NCI-H2081 treated with DMSO at 0.1 percent for 48 hours (cell line): ENCODE results near the gene LRRC3.
"Not testable (repeated sequence)": the region's sequence is repeated elsewhere in the genome, so short reads cannot be mapped to it uniquely, and the experiment has no call there.

Experiments used
- DNase-seq: peaks from one replicate; lab custom pipeline; 2025; lab: John Stamatoyannopoulos, UW

LRRC3 gene, protein sequence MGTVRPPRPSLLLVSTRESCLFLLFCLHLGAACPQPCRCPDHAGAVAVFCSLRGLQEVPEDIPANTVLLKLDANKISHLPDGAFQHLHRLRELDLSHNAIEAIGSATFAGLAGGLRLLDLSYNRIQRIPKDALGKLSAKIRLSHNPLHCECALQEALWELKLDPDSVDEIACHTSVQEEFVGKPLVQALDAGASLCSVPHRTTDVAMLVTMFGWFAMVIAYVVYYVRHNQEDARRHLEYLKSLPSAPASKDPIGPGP

DNA sequence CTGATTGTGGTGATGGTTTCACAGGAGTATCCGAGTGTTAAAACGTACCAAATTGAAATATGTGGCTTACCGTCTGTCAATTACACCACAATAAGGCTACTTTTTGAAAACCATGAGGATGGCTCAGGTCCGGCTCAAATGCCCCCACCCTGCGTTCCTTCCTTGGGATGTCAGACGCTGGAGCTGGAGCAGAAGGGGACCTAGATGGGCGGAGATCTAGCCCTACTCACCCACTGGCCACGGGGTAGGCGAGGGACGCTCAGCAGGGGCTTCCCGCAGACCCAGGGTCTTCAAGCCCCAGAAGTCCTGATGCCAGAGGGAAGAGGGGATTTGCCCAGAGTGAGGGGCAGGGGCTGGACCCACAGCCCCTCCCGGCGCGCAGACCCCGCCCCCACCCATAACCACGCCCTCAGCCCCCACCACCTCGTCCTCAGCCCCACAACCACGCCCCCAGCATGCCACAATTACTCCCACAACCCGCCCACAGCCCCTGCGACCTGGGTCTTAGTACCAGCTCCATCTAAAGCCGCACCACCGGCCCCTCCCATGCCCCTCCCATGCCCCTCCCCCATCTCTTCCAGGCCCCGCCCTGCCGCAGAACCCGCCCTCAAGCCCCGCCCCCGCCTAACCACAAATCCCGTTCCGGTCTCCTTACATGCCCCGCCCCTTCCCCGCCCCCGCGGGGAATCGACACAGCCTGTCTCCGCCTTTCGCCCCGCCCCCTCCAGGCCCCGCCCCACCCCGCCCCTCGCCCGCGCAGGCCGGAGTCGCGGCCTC is at the start of gene LRRC3:
TSS of gene LRRC3 (plus strand) at position 764 of the 777 bp plus-strand sequence. CDS start 1,135 bp downstream, outside the sequence.
- DNase-seq, result no peak

DNA sequence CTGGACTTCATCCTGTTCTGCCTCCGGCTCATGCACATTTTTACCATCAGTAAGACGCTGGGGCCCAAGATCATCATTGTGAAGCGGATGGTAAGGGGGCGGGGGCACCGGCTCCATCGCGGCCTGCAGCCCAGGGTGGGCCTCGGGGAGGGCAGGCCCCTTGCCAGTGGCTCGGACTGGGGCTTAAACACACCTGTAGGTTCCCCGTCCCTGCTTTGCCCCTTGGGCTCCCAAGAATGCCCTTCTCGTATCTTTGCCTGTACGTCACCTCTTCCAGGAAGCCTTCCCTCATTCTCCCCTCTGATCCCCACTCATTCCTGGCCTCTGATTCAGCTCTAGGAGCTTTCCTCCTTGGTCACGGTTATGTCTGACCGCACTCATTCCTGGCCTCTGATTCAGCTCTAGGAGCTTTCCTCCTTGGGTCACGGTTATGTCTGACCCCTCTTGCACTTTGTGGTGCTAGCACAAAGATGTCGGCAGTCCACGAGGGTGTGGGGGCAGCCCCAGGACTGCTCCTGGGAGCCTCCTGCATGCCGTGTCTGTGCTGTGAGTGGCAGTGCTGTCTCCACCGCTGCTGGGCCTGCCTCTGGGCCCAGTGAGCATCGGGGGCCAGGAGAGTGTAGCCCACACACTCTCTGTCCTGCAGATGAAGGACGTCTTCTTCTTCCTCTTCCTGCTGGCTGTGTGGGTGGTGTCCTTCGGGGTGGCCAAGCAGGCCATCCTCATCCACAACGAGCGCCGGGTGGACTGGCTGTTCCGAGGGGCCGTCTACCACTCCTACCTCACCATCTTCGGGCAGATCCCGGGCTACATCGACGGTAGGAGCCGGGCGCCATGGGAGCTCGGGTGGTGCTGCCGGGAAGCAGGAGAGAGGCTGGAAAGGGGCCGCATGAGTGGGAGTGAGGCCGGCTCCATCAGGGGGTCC is 49.1 kb upstream of the LRRC3 start:
- DNase-seq, result no peak

DNA sequence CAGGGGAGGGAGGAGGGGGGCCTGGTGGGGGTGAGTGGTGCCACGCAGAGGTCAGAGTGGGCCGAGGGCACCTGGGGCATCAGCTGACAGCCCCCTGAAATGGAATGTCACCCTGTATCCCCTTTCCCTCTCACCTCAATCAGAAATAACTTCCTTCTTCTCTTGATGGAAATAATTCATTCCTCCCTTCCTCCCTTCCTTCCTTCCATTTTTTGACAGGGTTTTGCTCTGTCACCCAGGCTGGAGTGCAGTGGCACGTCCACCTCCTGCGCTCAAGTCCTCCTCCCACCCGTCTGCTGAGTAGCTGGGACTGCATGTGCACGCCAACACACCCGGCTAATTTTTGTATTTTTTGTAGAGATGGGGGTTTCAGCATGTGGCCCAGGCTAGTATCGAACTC is 48.4 kb upstream of the LRRC3 start:
- no peak for DNase-seq

DNA sequence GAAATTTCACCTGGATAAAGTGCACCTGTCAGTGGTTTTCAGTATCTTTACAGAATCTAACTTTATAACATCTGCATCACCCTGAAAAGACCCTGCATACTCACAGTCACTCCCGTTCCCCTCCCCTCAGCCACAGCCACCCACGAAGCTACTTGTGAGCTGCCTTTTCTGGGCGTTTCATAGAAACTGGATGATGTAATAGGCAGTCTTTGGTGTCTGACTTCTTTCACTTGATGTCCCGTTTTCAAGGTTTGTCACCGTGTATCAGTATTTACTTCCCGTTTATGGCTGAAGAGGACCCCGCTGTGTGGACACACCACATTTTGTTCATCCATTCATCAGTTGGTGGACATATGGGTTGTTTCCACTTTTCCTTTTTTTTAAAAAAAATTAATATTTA is 47.8 kb upstream of the LRRC3 start:
- no peak for DNase-seq

DNA sequence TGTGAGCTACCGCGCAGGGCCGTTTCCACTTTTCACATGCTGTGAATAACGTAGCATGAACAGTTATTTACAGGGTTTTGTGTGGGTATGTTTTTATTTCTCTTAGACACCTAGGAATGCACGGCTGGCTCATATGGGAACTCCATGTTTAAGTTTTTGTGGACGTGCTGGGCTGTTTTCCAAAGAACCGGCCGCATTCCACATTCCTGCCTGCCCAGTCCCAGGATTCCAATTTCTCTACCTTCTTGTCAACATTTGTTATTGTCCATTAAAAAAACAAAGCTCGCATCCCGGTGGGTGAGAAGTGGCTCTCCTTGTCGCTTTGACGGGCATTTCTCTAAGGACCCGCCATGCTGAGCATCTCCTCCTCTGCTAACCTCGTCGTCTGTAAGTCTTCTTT is 47.1 kb upstream of the LRRC3 start:
- no peak for DNase-seq

DNA sequence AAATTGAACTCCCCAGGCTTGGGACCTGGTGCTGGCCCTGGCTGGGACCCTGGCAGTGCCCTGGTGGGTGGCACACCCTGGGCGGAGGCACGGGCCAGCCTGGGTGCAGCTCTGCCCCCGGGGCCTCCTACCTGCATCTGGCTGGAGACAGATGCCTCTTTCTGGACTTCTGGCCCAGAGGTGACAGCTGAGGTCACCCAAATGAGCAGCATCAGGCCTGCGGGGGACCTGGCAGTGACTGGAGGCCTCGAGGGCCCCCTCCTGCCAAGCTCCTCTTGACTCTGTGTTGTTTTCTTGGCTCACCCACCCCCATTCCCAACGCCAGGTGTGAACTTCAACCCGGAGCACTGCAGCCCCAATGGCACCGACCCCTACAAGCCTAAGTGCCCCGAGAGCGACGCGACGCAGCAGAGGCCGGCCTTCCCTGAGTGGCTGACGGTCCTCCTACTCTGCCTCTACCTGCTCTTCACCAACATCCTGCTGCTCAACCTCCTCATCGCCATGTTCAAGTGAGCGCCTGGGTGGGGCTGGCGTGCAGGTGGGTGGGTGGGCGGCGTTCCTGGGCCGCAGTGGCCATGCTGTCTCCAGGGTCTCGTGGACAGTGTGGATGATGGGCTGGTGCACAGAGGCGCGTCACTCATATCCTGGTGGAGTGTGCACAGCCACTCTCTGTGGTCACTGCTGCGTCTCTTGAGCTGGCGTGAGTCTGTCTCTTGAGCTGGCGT is 41.6 kb upstream of the LRRC3 start:
- no peak for DNase-seq

DNA sequence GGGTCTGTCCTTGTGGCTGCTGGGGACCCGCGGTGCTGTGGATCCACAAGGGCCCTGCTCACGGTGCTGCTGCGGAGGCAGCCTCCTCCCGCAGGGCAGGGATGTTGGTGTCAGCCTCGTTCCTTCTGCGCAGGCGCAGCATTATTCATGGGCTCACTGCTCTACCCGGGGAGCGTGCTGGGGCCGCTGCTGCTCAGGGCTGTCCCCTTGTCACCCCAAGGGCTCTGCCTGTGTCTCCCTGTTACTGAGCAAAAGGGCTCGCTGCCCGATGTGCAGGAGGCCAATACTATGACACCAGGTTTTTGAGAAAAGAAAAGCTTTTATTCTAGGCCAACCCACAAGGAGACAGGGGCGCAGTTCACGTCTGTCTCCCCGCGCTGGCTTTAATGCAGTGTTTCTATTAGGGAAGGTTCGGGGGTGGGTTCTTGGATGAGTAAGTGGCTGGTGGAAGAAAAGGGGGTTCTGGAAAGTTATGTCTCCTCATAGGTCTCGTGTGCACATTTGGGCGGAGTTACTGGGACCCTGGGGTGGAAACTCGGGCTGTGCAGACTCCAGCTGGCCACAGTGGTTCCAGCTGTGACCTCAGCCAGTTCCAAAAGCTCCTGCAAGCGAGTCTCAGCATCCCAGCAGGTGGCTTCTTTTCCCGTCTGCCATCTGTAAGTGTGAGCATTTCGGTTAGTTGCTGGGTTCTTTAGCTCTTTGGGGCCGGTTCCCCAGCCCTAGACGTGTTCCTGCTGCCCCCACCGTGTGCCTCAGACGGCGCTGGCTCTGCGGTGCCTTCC is 40.8 kb upstream of the LRRC3 start:
- no peak for DNase-seq

DNA sequence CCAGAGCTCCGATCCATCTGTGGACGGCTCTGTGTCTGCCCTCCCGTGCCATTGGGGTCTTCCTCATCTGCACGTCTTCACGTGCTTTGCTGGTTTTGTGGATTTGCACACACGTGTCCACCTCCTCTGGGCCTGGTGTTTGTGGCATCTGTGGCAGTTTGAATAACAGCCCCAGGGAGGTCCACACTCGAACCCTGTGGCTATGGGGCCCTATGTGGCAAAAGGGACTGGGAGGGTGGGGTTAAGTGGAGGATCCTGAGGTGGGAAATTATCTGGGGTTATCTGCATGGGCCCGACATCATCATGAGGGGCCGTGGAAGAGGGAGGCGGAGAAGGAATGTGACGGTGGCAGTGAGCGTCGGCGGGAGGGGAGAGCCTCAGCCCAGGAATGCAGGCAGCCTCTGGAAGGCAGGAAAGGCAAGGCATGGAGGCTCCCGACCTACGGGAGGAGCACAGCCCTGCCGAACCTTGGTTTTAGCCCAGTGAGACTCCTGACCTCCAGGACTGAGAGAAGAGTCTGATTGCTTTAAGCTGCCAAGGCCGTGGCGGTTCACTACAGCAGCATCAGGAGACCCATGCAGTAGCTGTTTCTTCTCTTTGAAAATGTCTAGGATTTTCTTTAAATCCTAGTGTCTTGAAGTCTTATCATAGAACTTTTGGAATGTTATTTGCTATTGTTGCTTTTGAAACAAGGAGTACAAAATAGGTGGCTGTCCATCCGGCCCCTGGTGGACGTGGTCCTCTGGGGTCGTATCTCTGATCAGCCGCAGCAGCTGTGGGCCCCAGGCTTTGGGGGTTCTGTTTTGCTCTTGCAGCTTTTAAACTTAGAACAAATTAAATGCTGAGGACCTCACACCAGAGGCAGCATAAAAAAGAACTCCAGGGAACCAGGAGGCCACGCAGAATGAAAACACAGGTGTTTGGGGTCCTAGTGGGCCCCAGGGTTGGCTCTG is 40.0 kb upstream of the LRRC3 start:
- no peak for DNase-seq

DNA sequence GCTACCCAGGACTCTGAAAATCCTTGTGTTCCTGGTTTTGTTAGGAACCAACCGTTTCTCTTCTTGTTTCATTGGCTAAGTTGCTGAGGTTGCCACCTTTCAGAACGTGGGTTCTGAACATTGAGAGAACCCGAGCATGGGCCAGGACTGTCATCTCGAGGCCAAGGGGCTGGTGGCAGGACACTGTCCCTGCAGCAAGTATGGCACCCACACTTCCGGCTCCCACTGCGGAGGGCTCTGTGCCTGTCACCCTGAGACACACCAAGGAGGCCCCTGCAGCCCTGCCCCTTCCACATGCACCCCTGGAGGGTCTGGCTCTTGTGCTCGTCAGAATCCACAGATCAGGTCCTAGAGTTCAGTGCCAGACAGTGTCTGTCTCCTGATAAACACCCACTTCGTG is 39.1 kb upstream of the LRRC3 start:
- no peak for DNase-seq

DNA sequence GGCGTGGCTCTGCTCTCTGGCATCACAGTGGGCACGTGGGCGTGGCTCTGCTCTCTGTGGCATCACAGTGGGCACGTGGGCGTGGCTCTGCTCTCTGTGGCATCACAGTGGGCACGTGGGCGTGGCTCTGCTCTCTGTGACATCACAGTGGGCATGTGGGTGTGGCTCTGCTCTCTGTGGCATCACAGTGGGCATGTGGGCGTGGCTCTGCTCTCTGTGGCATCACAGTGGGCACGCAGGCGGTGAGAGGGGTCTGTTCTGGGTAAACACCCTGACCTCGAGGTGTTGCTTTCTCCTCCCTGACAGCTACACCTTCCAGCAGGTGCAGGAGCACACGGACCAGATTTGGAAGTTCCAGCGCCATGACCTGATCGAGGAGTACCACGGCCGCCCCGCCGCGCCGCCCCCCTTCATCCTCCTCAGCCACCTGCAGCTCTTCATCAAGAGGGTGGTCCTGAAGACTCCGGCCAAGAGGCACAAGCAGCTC is 37.6 kb upstream of the LRRC3 start:
- not testable (repeated sequence) for DNase-seq

DNA sequence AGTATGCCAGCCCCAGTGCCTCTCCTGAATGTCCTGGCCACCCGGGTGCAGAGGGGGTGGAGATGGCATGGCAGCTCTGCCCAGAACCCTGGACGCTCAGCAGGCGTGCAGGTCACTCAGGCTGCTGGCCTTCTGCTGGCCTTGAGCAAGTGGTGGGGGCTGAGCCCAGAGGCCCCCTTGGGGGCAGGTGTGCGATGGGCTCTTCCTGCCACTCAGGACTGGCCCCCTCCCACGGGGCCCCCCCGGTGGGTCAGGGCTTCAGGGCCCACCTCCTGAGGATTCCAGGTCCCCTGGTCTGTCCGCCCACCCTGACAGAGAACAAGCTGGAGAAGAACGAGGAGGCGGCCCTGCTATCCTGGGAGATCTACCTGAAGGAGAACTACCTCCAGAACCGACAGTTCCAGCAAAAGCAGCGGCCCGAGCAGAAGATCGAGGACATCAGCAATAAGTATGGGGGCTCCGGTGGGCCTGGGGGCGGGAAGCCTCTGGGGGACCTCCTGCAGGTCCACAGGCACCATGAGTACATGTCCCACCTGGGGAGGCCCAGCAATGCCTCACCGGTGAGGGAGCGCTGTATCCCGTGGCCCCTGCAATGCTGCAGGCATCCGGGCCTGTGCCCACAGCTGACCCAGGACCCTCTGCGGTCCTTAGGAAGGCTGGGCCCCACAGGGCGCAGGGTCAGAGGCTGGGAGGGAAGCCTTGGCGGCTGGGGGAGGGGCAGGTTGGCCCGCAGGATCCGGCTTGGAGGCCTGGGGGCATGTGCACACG is 37.0 kb upstream of the LRRC3 start:
- DNase-seq, result no peak

DNA sequence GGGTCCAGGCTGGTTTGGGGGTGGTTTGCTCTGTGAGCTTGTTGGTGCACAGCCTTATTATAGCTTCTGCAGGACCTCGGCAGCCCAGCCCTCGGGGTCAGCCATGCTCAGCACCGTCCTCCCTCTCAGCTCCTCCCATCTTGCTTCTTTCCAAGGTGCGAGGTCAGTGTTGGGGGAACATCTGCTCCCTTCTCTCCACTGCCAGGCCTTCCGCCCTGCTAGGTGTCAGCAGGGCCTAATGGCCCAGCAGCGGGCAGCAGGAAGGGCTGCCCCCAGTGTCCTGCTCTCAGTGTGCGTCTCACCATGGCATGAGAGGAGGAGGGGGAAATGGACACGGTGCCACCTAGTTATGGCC is 36.5 kb upstream of the LRRC3 start:
- no peak for DNase-seq

DNA sequence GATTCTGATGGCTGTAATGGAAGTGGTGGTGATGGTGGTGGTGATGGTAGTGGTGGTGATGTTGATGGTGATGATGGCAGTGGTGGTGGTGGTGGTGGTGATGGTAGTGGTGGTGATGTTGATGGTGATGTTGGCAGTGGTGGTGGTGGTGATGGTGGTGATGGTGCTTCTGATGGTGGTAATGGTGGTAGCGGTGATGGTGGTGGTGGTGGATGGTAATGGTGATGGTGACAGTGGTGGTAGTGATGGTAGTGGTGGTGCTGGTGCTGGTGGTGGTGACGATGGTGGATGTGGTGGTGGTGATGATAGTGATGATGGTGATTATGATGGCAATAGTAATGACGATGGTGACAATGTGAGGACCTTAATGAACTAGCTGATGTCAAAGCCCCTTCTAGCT is 35.6 kb upstream of the LRRC3 start:
- no peak for DNase-seq

DNA sequence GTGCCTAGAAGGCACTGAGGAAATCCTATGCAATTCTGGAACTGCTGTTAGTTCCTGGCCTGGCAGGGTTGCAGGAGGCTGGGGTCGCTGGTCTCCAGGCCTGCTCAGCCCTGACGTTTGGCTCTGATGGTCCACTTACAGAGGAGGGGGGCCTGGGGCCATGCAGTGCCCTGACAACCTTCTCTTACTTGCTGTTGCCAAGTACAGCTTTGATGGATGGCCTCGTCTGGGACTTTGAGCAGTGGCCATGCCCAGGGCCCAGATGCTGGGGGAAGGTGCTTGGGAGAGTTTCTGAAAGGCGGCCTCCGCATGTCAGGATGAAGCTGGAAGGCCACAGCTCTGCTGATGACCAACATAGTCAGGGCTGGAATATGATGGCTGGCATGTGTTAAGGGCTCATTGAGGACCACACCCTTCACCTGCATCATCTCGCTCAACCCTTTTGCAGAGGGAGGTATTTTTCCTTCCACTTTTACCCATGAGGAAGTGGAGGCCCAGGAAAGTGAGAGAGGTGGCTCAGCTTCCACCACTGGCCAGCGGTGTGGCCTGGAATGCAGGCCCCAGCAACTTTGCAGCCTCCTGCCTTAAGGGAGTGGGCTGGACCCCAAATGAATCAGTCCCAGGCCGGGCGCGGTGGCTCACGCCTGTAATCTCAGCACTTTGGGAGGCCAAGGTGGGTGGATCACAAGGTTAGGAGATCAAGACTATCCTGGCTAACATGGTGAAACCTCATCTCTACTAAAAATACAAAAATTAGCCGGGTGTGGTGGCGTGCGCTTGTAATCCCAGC is 34.7 kb upstream of the LRRC3 start:
- no peak for DNase-seq

DNA sequence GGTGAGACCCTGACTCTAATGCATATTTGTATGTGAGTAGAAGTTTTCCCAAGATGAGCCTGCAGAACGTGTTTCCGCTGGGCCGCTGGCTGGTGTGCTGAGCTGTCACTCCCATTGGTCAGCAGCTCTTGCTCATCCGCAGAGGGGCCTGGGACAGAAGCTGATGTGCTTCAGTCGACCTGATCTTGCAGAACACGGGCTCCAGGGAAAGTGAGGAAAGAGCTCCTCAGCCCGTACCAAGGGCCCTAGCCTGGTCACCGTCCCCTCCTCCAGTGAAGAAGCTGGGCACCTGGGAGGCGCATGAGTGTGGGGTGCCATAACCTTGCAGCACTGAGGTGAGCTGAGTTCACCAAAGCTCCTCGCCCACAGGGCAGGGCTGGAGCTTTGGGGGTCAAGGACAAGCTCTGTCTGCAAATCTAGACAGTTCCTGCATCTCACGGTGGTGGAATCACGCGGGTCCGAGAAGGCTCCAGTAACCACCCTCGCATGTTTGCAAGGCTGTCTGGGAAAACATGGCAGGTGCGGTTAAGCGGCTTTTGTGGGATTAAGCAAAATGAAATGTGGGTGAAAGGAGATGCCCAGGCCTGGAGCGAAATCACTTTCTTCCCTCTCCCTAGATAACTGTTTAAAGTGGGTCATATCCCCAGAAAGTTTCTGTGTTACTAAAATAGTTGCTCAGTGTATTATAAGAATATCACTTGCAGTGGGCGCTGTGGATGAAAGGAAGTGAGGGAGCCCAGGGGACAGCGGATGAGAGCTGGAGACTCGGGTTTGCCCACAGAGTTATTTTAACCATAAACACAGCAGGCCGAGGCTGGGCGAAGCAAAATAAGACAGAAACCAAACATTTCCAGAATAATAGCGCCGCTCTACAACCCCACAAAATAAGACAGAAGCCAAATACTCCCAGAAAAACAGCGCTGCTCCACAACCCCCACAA is 33.1 kb upstream of the LRRC3 start:
- no peak for DNase-seq

DNA sequence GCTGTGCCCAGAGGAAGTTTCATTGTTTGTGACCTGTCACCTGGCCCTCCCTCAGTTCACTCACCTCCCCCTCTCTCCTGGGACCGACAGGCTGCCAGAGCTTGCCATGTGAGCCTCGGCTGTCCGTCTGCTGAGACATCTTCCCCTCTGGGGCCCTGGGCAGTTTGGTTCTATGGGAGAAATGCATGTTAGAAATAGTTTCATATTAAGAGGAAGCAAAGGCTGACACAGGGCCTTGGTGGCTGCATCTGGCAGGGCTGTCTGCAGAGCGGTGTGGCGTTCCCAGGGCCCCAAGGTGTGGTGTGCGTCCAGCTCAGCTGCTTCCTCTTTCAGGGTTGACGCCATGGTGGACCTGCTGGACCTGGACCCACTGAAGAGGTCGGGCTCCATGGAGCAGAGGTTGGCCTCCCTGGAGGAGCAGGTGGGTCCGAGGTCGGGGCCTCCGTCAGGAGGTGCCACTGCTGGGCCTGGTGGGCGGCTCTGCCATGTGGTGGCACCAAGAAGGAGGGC is 31.9 kb upstream of the LRRC3 start:
- DNase-seq, result no peak
